ENCODE measurements around the gene C19orf81.

GRCh38 chr19:50660088-50660366 is 10.8 kb downstream of the C19orf81 start:
- TF ChIP-seq ARID4B (CRISPR knock-in tag; IDR thresholded peaks at IDR 0.05; ENCODE audit: borderline replicate concordance) (no peak), PREB (CRISPR knock-in tag; IDR thresholded peaks at IDR 0.05; ENCODE audit: borderline replicate concordance) (no peak), PRDM15 (CRISPR knock-in tag; IDR thresholded peaks at IDR 0.05) (no peak), CTCF (IDR thresholded peaks at IDR 0.05) (no peak), NR3C1 (CRISPR knock-in tag; conservative IDR thresholded peaks at IDR 0.05; ENCODE audit: low read depth) (no peak), NFYB (CRISPR knock-in tag; conservative IDR thresholded peaks at IDR 0.05; ENCODE audit: low read depth) (no peak), HMGA2 (CRISPR knock-in tag; IDR thresholded peaks at IDR 0.05) (no peak), NFE2L1 (CRISPR knock-in tag; IDR thresholded peaks at IDR 0.05) (no peak), SP1 (CRISPR knock-in tag; conservative IDR thresholded peaks at IDR 0.05) (no peak), ATF2 (CRISPR knock-in tag; IDR thresholded peaks at IDR 0.05; ENCODE audit: borderline replicate concordance, low read depth) (no peak), GTF2I (CRISPR knock-in tag; conservative IDR thresholded peaks at IDR 0.05) (no peak), ETV6 (CRISPR knock-in tag; IDR thresholded peaks at IDR 0.05) (no peak), PRRX2 (CRISPR knock-in tag; IDR thresholded peaks at IDR 0.05) (no peak), MYBL2 (CRISPR knock-in tag; IDR thresholded peaks at IDR 0.05) (no peak)
